ENCODE measurements around the gene SIRT5.

GRCh38 chr6:13573669-13574110 lies 711 bp upstream of the SIRT5 start:
- TF ChIP-seq REST (IDR thresholded peaks at IDR 0.05; ENCODE audit: insufficient read depth in 1 of 2, low read depth in 2 of 2, low read length in 2 of 2) (no peak), POLR2AphosphoS5 (IDR thresholded peaks at IDR 0.05; ENCODE audit: low read depth, low read length) (no peak), TAF1 (IDR thresholded peaks at IDR 0.05; ENCODE audit: borderline replicate concordance, insufficient read depth, low read length) (no peak; the same call in 1 of the 2 replicates), SIN3A (IDR thresholded peaks at IDR 0.05; ENCODE audit: borderline replicate concordance, insufficient read depth, low read length) (no peak), FOXP2 (optimal IDR thresholded peaks at IDR 0.05; ENCODE audit: borderline replicate concordance, extremely low read depth, extremely low read length, insufficient read depth) (no peak)
